Medulla oblongata (tissue), 1 donor: ENCODE measurements around the gene STAMBPL1.

Experiments
- DNase-seq: peaks from one replicate; pipeline ENCODE4 v3.0.0-alpha.2; 2015; ENCODE audit errors: extremely low spot score

Gene STAMBPL1

DNA sequence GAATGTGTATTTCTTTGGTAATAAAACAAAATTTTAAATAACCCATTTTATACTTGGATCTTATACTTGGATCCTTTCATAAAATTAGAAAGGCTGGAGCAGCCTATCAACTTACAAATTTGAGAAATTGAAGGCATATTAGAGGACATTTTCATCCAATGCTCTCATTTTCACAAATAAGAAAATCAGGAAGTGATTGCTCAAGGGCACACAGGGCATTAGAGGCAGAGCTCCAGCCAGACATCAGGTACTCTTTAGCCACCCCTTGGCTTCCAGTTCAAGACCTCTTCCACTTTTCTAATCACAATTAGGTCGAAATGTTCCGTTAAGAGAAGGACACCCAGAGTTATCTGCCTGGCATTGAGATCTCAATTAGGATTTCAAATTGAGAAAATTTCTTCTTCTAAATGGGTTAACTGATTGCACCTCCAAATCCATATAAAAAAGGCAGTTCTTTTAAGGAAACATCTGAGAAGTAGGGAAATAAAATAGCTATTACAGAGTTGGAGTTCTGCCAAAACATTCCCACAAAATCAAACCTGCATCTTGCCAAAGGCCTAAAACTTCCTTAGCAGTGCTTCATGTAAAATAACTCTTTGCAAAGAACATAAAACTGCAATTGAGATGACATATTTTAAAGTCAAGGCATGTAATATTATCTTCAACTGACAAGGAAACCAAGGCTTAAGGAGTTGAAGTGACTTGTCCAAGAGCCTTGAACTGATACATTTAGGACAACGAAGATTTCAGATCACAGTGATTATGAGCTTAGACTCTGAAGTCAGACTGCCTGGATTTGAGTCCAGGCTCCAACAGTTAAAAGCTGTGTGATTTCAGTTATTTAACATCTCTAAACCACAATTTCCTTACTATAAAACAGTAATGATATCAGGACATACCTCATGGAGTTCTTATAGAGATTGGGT lies 70.1 kb downstream of the STAMBPL1 start:
- DNase-seq, result no peak

DNA sequence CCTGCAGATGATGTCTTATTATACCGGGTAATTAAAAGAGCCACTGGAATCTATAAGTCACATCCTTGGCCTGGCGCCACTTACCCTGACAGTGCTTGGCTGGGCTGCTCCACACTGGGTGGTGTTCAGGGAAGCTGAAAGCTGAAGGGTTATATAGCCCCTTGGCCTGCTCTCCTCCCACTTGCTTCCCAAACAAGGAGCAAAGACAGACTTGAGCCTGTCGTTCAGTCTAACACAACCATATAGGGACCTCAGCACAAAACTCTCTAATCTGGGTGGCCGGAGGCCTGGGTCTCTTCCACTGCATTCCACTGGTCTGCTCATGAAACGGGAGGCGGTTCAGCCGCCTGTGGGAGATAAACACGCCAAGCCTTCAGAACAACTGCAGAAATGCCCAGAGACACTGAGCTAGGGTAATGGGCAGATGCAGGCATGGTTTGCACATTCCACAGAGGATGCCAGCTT lies 72.6 kb downstream of the STAMBPL1 start, which contains the start of gene ACTA2:
TSS of gene ACTA2 (minus strand) at position 127 of the 465 bp plus-strand sequence. CDS start 3,843 bp downstream, outside the sequence.
- no peak for DNase-seq

DNA sequence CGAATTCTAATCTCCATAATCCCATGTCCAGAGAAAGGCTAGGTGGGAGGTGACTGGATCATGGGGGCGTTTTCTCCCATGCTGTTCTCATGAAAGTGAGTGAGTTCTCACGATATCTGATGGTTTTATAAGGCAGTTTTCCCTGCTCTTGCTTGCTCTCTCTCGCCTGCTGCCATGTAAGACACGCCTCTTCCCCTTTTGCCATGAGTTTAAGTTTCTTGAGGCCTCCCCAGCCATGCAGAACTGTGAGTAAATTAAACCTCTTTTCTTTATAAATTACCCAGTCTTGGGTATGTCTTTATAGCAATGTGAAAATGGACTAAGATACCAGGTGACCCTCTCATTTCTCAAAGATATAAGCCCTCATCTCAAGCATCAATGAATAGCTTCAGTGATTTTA lies 73.6 kb downstream of the STAMBPL1 start:
- DNase-seq, result no peak

DNA sequence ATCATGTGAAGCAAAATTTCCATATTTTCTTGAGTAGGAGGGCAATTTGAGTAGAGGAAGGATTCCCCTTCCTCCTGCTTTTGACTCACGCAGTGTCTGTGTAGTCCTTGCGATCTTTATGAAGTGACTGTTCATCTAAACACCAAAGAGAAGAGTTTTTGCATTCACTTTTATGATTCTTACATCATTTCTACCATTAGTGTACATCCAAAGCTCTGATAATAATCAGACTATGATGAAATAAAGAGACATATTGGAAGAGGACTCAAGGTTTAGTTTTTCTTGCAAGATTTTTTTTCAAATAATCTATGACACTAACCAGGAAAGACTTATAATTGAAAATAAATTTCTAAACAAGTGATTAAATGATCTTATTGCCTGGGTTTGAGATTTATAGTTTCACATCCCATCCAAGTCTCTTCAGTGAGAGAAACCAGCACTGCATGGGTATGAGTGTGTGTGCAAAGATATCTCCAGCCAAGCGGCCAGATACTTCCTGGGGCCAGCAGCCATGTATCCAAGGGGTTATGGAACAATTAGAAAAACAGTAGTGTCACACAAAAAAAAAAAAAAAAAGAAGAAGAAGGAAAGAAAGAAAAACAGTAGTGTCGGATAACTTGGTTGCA lies 74.5 kb downstream of the STAMBPL1 start:
- no peak for DNase-seq

DNA sequence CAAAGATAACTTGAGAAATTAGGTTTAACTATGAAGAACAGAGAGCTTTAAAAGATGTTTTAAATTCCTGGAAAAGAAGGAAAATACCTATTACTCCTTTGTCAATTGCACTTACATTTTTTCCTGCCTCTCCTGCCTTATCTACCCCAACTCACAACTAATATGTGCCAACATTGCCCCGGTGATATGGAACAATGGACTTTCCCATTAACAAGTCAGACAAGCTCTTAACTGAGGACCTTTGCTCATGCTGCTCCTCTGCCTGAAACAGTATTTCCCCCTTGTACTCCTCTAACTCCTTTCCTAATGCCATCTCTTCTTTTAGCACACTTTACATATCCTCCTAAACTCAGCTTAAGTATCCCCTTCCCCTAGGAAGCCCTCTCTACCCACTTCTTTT lies 77.3 kb downstream of the STAMBPL1 start:
- DNase-seq, result no peak

DNA sequence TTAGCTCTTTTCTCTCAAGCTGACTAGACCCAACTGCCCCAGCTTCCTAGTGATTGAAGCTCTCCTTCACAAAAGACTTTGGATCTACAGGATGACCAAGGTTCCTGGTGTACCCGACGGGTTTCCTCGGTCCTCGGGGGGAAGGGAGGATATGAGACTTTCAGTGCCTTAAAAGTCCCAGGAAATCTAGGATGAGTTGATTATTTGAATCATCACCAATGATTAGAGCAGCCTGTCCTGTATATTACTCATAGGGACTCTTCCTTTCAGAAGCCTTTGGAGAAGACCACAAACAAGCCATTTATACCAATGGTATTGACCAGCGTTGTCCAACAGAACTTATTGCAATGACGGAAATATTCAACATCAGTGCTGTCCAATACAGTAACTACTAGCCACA lies 78.7 kb downstream of the STAMBPL1 start:
- no peak for DNase-seq

DNA sequence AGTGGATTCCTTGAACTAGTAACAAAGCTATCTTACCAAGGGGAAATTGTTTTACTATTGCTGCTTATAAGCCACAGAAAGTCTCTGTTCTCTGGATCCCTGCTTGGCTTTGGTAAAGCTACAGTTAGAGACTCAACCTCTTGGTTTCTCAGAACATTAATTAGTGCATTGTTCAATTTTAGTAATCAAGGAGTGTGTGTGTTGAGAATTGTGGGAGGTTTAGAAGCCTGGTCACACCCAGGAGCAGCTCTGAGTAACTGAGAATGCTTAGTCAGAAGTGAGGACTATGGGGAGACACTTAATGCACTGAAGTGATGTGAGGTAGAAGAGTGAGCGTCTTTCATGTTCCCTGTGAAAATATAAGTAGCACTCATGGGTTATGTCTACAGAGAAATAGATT lies 80.8 kb downstream of the STAMBPL1 start:
- no peak for DNase-seq

DNA sequence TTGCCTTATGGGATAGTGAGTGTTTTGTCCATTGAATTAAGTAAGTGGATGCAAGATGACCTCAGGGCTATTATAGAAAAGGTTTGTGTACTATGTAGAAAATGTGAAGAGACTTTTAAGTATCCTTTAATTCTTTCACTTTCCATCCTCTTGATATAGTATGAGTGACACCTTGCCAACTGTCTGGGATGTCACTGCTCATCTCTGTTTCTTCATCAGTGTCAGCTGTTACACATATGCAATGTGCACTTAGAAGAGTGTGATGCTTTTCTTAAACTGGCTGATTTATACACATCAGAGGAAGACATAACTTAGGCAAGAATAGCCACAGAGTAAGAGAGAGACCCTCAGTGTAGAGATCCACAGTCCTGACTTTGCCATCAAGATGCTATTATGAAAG lies 81.2 kb downstream of the STAMBPL1 start:
- no peak for DNase-seq

DNA sequence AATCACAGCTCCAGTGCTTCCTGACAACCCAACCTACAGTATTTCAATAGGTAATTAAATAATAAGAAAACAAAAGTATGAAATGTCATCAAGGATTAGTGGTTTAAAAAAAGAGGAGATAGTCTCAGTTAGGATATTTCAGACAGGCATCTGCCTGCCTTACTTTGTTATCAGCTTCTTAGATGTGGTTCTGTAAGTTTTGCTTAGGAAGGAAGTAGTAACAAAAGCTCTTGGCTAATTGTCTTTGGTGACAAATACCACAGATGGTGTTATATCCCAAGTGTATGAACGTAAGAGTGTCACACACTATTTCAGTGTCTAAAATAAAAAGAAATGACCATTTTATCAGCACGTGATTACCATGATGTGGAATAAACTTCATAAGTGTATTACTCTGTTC lies 82.3 kb downstream of the STAMBPL1 start:
- no peak for DNase-seq

DNA sequence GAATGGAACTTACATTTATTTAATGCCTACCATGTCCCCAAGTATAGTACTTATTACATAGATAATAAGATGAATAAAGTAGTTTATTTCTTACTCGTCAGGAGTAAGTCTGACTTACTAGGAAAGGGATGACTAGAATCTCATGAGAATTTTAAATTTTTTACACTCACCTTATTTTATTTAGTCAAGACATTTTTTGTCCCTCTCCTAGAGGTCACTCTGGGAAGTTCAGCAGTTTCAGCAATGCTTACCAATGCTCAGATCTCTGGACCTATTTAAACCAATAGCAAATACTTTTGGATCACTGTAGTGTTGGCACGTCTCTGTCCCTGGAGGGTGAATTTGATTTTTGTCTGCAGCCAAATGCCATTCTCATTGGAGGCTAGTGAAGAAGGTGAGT lies 83.3 kb downstream of the STAMBPL1 start:
- no peak for DNase-seq

DNA sequence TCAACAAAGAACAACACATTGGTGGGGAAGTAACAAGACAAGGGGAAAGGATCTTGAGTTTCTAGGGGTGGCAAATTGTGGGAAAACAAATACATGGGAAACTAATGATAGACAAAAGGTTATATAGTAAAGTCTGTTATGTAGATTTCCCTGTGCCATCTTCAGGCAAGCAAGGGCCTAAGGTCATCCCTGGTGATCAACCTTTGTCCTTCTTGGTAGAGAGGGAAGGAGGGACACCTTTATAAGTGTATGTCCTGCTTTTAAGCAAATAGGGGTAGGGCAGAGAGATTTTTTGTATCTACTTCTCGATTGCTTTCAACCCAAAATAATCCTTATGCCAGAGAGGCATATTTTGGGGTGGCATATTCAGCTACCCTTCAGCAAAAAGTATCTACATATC lies 84.3 kb downstream of the STAMBPL1 start:
- DNase-seq, result no peak

DNA sequence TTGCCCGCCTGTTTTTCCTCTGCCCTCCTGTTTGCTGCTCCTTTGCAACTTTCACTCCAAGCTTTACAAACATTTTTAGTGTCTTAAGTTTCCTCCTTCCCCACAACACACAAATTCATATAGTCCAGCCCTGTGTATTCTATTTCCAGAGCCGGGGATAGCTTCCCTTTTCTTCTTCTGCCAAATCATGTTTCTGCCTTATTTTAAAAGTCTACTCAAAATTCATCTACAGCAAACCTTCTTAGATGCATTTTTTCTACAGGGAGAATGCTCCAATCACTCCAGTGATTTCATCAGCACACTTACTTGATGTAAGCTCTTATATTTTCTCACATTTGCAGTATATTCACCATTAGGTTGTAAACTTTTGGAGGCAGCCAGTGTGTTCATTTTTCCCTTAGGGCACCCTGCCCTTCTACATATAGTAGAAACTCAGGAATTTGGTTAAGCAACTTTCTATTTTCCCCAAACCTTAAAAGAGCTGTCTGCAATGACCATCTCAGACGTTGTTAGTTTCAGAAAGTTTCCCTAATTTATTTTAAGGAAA lies 84.9 kb downstream of the STAMBPL1 start:
- no peak for DNase-seq

DNA sequence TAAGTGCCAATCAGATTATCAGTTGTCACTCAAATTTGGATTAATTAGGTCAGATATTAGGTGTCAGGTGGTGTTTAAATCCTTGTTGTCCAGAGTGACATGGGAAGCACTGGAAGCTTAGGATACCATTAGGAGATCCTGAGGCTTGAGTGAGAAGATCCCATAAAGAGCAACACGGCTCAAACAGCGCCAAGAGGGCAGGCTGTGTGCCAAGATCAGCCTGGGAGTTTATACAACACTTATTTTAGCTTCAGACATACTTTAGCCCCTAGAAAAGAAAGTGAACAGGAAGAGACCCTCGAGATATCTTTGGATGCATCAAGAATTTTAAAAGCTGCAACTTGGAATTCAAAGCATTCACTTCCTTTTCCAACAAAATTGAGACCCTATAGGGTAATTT lies 86.8 kb downstream of the STAMBPL1 start:
- no peak for DNase-seq

DNA sequence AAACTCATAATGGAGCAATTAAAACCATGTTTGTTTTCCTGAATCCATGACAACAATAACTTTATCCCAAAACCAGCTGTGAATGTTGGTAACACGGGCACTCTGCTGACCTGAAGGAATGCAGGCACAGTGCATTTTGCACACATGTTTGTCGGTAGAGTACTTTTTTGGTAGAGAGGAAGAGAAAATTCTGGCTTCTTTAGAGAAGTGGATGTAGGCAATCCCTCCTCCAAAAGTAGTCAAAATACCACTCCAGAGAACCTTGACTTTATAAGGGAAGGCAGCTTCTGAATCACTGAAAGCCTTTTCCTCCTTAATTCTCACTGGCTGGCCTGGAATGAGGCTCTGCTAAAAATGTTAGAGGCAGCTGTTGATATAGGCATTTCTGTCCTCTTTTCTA lies 88.3 kb downstream of the STAMBPL1 start:
- DNase-seq, result no peak

DNA sequence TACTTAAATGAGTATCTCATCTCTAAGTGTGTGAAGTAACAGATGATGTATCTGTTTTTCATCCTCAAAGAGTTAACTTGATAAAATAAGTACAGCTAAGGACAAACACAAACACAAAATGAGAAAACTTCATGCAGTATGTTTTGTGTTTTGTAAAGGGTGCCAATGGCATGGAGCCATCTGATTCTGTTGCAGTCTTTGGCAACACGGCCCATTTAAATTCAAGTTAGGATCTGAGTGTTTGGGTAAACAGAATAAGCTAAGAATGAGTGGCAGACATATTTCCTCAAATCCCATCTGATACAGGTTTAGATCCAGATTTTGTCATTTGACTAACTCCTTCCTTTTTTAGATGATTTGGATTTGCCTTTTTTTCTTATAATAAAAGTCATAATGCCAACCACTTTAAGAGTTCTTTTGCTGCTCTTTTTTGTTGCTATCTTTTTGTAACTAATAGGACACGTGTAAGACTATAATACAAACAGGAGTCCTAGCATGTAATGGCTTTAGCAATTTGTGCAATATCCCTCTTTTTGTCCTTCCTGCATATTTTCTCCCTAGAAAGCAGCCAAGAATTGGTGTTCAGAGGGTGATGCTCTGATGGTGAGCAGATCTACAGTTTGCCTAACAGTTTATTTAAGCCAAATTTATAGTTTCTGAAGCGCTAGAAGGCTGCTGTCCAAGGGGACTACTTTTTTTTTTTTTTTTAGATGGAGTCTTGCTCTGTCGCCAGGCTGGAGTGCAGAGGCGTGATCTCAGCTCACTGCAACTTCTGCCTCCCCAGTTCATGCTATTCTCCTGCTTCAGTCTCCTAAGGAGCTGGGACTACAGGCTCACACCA lies 91.4 kb downstream of the STAMBPL1 start:
- no peak for DNase-seq
